ENCODE measurements around the gene AIPL1. TPM values are rescaled to one million over a fixed set of nuclear protein-coding genes. Genes with fewer than 3 reads are reported as not detected.
A peak's percentile ranks its signal among the peaks of the same experiment; 100 is the strongest.

Gene AIPL1
- total and polyA plus RNA-seq, 2 of the 13 experiments (the other 11 are each of a cell fraction or from before 2014, with no cell fraction given): not detected

- TF ChIP-seq AKAP8 (CRISPR knock-in tag; IDR thresholded peaks at IDR 0.05): no peak
- TF ChIP-seq SIX1 (CRISPR knock-in tag; IDR thresholded peaks at IDR 0.05; ENCODE audit: borderline replicate concordance): no peak; the same call in 1 of the 2 replicates
- no peak for TF ChIP-seq NKX3-1 (CRISPR knock-in tag; IDR thresholded peaks at IDR 0.05)
- TF ChIP-seq ETS1 (CRISPR knock-in tag; IDR thresholded peaks at IDR 0.05): no peak; the same call in 1 of the 2 replicates
- TF ChIP-seq ZGPAT (CRISPR knock-in tag; IDR thresholded peaks at IDR 0.05): peak; percentile 70
- no peak for TF ChIP-seq BRD4 (CRISPR knock-in tag; IDR thresholded peaks at IDR 0.05)
- peak; percentile 93 for TF ChIP-seq ZNF563 (CRISPR knock-in tag; IDR thresholded peaks at IDR 0.05)
- no peak for TF ChIP-seq ELK4 (CRISPR knock-in tag; IDR thresholded peaks at IDR 0.05; ENCODE audit: borderline replicate concordance)
- peak; percentile 72; the same call in 1 of the 2 replicates for TF ChIP-seq GZF1 (CRISPR knock-in tag; IDR thresholded peaks at IDR 0.05)
- TF ChIP-seq HMGXB4 (CRISPR knock-in tag; IDR thresholded peaks at IDR 0.05; ENCODE audit: borderline replicate concordance in 1 of 2, low read depth in 1 of 2): 0 out of 4 replicates have a peak, but pooled peaks have one; percentile 53 to 58
- no peak for TF ChIP-seq GTF2F1 (IDR thresholded peaks at IDR 0.05; ENCODE audit: low read length)
- TF ChIP-seq GLI4 (CRISPR knock-in tag; IDR thresholded peaks at IDR 0.05; ENCODE audit: borderline replicate concordance): no peak
- no peak for TF ChIP-seq ZEB1 (IDR thresholded peaks at IDR 0.05; ENCODE audit: insufficient replicate concordance, low read depth)
- no peak for TF ChIP-seq ZNF207 (IDR thresholded peaks at IDR 0.05; ENCODE audit: borderline replicate concordance)
- TF ChIP-seq ZSCAN29 (CRISPR knock-in tag; conservative IDR thresholded peaks at IDR 0.05): peak; percentile 96
- peak; percentile 84 for TF ChIP-seq TARDBP (CRISPR knock-in tag; IDR thresholded peaks at IDR 0.05)
- TF ChIP-seq SRF (IDR thresholded peaks at IDR 0.05; ENCODE audit: low read depth, low read length): no peak
- no peak for TF ChIP-seq BHLHE40 (IDR thresholded peaks at IDR 0.05; ENCODE audit: low read length)
- no peak for TF ChIP-seq KLF13 (CRISPR knock-in tag; IDR thresholded peaks at IDR 0.05)
- peak; percentile 63; the same call in 1 of the 2 replicates for TF ChIP-seq KDM3A (CRISPR knock-in tag; IDR thresholded peaks at IDR 0.05; ENCODE audit: low read depth)
- TF ChIP-seq ZNF597 (CRISPR knock-in tag; IDR thresholded peaks at IDR 0.05): no peak
- TF ChIP-seq SP2 (CRISPR knock-in tag; IDR thresholded peaks at IDR 0.05): peak; percentile 89
- TF ChIP-seq RARA (CRISPR knock-in tag; IDR thresholded peaks at IDR 0.05): no peak
- no peak for TF ChIP-seq ZFP62 (CRISPR knock-in tag; IDR thresholded peaks at IDR 0.05)
These were observed 9.0 kb upstream of the AIPL1 start, which contains the start of gene PIMREG (continued) for GRCh38 chr17:6443692-6444570.
